GM12878 (cell line): ENCODE results near the gene RALGDS.

Source experiments
- ATF7 ChIP-seq: fragments of 450-650 bp; IDR thresholded peaks from 2 replicates; pipeline ENCODE4 v1.6.1; 2016; ENCODE audit warnings: low read depth, mild to moderate bottlenecking
- CTCF ChIP-seq, 3 experiments: IDR thresholded peaks in 2 of 3; conservative IDR thresholded peaks in 1 of 3; 2 replicates each; pipeline ENCODE4 v1.5.1; 2011; ENCODE audit warnings: low read depth in 3 of 3, low read length in 3 of 3, mild to moderate bottlenecking in 3 of 3, control low read depth in 2 of 3, moderate library complexity in 2 of 3, inconsistent platforms in 1 of 3, mixed read lengths in 1 of 3; ENCODE audit not compliant: control insufficient read depth in 2 of 3, insufficient read depth in 1 of 3; ENCODE audit errors: extremely low read depth in 1 of 3
- NR2C2 ChIP-seq: IDR thresholded peaks from 2 replicates; pipeline ENCODE4 v1.6.1; 2011; ENCODE audit warnings: borderline replicate concordance, low read depth; ENCODE audit not compliant: control insufficient read depth, insufficient read length
- USF2 ChIP-seq: IDR thresholded peaks from 2 replicates; pipeline ENCODE4 v1.6.1; 2011; ENCODE audit warnings: low read depth, low read length, improper control_type of control experiment, borderline replicate concordance

- TF ChIP-seq NR2C2 (no peak), ATF7 (no peak), USF2 (no peak), CTCF (IDR thresholded peaks at IDR 0.05 in 2 of 3, conservative IDR thresholded peaks at IDR 0.05 in 1 of 3; ENCODE audit: control insufficient read depth in 2 of 3, extremely low read depth in 1 of 3, insufficient read depth in 1 of 3, low read depth in 3 of 3, low read length in 3 of 3) (no peak)
These were observed 14.4 kb downstream of the RALGDS start for GRCh38 chr9:133106511-133107244.
